GM18858 (cell line): ENCODE data around the gene SYTL1.
A peak's percentile ranks its signal among the peaks of the same experiment; 100 is the strongest.

Source experiments
- ATAC-seq: cut with Tn5 transposase; IDR thresholded peaks from one replicate; pipeline ENCODE4 v1.9.1; 2021; ENCODE audit not compliant: unreplicated experiment

Gene SYTL1, protein sequence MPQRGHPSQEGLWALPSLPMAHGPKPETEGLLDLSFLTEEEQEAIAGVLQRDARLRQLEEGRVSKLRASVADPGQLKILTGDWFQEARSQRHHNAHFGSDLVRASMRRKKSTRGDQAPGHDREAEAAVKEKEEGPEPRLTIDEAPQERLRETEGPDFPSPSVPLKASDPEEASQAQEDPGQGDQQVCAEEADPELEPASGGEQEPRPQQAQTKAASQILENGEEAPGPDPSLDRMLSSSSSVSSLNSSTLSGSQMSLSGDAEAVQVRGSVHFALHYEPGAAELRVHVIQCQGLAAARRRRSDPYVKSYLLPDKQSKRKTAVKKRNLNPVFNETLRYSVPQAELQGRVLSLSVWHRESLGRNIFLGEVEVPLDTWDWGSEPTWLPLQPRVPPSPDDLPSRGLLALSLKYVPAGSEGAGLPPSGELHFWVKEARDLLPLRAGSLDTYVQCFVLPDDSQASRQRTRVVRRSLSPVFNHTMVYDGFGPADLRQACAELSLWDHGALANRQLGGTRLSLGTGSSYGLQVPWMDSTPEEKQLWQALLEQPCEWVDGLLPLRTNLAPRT

DNA sequence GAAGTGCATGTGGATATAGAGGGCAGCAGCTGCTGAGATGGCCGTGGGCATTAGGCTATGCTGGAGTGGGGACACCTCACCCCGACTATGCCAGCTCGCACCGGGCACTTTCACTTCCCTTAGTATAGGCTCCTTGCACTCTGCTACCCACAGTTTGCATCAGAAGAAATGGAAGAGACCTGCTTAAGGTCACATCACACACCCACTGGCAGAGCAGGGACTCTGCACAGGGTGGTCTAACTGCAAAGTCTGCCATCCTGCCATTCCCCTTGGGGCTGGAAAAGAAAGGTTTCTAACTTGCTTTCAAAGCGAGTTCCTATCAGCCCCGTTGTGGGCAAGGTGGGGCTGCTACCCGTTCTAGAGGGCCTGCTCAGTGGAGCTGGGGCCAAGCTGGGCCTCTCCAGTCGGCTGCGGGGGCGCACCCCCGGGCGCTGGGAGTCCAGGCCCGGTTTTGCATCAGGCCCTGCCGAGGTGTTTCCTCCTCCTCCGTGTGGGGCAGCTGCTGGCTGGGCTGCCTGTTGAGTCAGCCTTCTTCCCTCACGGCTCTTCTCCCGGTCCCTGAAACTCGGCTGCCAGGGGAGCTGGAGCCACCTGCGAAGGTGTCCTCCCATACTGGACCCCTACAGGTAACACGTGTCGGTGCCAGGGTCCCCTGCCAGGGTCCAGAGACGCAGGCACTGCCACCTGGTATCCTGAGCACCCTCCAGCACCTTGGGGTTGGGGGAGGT, at the start of gene SYTL1:
Gene SYTL1 (plus strand): TSS at position 498 of the 728 bp plus-strand sequence. CDS start 3,313 bp downstream, outside the sequence.
- peak; percentile 48 for ATAC-seq

DNA sequence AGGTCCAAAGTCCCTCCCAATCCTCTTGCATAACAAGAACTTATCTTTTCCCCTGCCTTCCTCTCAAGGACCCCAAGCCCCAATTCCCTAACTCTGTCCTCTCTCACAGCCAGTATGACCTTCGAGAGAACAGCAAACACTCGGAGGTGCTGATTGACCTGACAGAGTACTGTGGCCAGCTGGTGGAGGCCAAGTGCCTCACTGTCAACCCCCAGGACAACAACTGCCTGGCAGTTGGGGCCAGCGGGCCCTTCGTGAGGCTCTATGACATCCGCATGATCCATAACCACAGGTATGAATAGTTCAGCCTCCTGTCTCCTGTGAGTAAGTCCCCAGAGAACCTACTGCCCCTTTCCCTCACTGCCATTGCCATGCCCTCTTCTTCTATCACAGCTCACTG, 49.7 kb upstream of the SYTL1 start:
- no peak for ATAC-seq

DNA sequence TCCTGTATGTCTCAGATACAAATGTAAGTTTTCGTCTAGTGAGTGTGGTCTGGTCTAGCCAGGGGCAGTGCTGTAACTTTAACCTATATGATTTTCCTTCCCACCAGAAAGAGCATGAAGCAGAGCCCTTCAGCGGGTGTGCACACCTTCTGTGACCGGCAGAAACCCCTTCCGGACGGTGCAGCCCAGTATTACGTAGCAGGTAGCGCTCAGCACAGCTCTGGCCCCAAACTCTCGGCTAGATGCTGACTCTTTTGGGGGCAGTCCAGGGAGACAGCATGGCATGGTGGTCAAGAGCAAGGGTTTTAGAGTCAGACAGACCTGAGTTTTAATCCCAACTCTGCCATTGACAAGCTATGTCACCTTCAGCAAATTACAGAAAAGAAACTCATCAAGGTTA, 47.9 kb upstream of the SYTL1 start:
- no peak for ATAC-seq

DNA sequence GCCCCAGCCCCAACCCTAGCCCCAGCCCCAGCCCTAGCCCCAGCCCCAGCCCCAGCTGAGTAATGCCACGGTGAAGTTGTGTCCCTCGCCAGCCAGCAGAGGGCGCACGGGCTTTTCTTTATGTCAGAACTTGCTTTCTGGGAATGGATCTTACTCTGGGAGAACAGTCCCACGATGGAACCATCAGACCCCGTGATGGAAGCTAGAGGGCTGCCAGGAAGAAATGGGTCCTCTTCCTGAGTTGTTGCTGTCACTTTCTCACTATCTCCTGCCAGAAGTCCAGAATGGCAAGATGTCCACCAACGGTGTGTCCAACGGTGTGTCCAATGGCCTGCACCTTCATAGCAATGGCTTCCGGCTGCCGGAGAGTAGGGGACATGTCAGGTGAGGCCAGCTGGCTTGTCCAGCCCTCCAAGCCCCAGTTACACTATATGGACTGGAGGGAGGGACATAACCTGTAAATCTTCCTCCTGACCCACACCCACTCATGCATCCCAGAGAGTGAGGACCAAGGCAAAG, 45.0 kb upstream of the SYTL1 start:
- no peak for ATAC-seq

DNA sequence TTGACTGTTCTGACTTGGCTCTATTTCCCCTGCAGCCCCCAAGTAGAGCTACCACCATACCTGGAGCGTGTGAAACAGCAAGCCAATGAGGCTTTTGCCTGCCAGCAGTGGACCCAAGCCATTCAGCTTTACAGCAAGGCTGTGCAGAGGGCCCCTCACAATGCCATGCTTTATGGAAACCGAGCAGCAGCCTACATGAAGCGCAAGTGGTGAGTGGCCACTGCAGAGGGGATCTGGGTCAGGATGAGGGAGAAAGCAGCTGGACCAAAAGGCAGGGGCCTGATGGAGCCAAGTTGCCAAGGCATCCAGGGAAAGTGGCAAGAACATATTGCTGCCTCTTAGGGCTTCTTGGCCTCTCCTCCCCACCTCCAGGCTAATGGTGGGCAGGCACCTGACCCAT, 43.9 kb upstream of the SYTL1 start:
- ATAC-seq, result no peak

DNA sequence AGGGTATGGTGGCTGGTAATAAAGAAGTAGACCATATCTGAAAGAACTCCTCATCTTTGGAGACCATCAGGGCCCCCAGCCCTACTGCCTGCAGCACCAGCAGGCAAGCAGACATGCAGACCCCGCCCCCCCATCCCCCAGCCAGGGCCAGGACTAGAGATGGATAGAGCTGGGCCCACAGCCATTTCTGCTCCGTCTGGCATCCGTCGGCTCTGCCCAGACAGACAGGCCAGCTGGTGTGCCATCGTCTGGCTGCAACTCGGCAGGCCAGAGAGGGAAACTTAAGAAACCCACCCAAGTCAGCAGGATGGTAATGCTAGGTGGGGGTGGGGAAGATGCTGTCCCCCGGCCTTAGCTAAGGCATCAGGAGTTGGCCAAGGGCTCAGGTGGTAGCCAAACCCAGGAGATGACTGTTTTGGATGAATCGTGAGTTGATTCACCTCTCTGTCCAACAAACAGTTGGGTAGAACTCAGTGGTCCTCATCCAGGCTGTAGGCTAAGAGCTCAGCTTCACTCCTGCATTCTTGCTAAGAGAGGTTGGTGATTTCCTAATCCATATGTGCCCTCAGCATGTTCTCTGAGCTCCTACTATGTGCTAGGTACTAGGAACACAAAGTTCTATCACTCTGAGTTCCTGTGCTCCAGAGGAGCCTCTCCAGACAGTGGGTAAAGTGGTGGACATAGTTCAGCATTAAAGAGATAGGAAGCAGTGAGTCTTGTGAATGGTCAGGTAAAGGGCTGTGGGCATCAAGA, 43.0 kb upstream of the SYTL1 start:
- ATAC-seq, result no peak

DNA sequence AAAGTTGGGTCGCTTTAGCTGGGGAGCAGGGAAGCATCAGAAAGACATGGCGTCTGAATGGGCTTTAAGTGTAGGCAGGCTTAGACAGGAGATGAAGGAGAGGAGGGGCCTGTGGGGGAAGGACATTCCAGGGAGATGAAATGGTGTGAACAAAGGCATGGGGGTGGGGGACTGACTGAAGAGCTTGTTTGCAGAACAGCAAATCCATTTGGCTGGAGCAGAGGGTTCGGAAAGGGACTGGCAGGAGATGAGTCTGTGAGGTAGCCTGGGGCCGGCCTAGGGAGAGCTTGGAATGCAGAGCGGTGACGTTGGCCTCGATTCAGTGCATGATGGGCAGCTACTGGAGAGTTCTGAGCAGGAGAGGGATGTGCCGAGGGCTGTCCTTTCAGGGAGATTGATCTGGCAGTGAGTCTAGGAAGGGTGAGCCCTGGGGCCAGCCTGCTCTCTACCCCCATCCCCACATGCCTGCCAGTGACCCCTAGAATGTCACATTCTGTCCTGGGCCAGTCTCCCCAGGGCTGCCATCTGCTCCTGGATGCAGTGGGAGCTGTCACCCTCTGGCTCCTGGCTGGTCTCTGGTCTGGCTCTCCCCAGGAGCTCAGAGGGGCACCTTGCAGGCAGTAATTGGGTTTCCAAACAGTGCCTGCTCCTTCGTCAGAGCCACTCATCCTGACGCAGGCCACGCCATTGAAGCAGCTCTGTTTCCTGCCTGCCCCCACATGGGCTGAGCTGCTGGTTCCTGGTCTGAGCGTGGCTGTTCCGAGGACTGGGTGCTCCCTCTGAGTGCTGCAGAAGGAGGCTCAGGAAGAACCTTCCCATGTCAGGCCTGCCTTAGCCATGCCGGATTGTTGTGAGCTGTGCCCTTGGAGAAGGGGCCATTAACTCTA, 42.2 kb upstream of the SYTL1 start:
- no peak for ATAC-seq

DNA sequence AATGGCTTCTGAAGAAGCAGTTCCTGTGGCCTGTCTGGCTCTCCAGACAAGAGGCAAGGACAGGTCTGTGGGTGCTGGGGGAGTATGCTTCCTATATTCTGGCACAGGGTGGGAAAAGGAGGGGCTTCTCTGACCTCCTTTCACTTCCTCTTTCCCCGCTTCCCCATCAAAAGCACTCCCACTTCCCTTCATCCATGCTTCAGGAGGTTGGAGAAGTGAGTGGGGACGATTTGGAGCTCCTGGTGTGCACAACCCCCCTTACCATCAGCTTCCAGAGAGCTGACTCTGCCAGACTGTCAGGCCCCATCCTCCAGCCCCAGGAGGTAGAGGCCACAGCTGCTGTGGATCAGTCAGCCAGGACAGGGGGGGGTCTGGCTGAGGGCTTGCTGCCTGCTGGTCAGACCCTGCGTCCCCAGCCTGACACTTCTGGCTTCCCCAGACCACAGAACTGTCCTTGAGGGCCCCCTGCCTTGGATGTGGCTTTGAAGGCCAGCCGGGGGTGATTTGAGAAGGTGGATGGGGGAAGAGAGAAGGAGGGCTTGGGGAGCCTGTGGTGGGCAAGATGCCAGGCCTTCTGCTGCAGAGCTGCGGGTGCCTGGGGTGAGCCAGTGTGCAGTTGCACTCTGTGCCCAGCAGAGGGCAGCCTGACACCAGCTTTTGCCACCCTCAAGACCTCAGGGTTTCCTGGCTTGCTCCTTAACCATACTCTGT, 41.3 kb upstream of the SYTL1 start:
- ATAC-seq, result no peak

DNA sequence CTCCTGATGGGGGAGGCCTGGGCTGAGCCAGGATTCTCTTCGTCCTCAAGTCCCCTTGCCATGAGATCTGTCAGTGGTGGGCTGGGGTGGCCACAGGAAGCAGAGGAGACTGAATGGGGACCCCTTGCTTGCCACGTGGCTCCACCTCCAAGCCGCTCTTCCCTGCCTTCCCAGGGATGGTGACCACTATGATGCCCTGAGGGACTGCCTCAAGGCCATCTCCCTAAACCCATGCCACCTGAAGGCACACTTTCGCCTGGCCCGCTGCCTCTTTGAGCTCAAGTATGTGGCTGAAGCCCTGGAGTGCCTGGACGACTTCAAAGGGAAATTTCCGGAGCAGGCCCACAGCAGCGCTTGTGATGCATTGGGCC, 40.8 kb upstream of the SYTL1 start:
- no peak for ATAC-seq

DNA sequence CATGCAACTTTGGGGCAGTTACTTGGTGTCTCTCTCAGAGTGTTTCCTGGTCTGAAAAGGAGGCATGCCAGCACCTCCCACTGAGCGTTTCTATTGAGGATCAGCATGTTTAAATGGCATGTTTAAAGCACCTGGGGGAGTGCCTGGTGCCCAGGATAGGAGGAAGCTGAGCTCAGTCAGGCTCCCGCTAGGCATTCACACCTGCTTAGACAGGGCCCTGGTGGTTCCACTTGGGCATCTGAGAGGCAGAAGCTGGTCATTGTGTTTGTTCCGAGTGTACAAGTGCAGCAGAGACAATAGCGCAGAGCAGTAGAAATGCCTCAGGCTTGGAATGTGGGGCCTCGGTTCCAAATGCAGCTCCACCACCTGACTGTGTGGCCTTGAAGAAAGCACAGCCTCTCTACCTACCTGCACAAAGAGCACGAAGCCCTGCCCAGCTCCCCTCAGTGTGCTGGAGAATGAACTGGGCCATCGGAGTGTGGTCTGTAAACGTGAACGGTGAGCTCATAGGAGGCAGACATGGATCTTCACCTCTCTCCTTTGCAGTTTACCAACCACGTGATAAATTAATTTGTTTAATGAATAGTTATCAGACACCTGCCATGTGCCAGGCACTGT, 40.1 kb upstream of the SYTL1 start:
- ATAC-seq, result no peak

DNA sequence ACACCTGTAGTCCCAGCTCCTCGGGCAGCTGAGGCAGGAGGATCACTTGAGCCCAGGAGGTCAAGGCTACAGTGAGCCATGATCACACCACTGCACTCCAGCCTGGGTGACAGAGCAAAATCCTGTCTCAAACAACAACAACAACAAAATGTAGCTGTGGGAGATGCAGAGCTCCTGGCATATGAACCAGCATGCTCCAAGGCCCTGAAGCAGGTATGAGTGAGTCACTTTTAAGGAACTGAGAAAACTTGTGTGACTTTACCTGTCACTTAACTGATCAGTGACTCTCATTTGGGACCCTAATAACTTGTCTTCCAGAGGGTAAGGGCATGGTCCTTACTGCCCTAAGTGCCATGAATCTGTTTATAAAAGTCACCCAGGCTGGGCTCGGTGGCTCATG, 39.2 kb upstream of the SYTL1 start:
- no peak for ATAC-seq

DNA sequence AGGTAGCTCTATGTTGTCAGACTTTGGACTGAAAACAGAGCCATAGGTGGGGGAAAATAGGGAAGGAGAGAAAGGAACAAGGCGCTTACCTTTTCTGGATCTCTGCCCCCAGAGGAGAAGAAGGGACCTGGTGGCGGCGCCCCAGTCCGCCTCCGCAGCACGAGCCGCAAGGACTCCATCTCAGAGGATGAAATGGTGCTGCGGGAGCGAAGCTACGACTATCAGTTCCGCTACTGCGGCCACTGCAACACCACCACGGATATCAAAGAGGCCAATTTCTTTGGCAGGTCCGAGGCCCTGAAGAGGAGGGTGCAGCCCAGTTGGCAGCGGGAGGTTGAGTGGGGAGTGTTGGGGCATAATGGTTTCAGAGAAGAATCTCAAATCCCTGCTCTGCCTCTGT, 38.3 kb upstream of the SYTL1 start:
- no peak for ATAC-seq

DNA sequence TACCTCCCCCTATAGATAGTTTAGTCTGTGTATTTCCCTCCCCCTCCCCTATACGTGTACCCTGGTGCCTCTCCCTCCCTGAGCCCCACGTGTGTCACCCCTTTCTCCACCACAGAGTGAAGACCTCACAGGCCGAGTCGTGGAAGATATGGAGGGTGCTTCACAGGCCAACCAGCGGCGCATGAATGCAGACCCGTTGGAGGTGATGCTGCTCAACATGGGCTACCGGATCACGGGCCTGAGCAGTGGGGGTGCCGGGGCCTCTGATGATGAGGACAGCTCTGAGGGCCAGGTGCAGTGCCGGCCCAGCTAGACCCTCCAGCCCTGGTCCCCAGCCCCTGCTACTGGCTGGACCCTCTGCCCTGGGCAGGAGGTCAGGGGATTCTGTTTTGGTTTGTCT, 35.8 kb upstream of the SYTL1 start:
- no peak for ATAC-seq

DNA sequence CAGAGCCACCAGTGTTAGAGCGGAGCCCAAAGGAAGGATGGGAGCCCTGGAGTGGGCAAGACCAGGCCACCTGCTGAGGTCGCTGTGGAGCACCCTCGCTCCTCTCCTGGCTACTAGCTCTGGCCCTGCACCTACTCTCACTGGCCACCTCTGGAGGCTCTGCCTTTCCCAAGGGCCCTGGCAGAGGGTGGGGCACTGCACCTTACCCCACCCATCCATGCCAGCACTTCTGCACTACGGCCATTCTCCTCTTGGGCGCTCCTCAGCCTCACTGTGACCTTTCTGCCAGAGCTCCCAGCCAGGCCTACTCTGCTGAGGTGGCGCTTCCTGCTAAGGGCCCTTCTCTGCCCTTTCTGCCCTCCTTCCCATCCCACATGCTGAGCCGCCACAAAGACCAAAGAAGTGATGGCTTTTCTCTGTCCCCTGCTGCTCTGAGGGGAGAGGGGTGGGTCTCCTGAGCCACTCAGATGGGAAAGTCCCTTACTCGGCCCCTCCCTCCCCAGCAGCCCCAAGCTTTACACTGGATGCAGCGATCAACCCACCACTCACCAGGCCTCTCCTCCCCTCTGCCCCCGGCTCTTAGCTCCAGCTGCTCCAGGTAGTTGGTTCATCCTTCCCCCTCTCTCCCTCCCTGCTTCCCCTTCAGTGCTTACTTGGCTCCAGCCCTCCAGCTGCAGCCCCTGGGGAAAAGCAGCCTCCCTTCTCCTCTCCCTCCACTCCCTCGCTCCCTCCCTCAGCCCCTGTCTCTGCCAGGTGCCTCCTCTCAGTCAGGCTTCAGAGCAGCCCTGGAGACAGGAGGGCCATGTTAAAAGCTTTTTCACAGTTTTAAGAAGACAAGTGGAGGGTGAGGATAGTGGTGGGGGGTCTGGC, 34.7 kb upstream of the SYTL1 start:
- ATAC-seq, result no peak

DNA sequence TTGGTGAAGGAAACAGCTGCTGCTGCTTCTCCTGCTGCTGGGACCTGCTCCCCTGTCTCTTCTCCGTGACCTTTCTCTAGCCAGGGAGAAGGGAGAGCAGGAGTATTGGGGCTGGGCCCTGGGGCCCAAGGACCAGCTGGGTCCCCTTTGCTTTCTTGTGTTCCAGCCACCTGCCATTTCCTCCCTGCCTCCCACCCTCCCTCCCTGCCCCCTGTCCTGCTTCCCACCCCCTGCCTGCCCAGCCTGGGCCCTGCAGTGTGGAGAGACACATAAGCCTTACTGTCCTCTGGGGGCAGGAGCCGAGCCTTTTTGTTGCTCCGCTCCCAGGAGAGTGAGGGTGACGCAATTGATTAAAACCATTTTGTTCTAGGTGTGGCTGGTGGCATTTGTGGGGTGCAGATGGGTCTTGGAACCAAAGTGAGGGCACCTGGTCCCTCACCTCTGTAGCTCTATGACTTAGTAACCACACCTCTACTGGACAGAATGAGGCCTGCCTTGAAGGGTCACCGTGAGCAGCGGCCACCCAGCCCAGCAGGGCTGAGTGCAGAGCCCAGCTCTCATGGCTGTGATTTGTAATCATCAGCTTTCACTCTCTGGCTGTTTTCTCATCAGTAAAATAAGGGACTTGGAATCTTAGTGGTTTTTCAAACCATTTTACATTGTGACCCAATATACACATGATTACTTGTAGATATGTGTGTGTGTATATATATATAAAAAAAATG, 33.8 kb upstream of the SYTL1 start:
- no peak for ATAC-seq

DNA sequence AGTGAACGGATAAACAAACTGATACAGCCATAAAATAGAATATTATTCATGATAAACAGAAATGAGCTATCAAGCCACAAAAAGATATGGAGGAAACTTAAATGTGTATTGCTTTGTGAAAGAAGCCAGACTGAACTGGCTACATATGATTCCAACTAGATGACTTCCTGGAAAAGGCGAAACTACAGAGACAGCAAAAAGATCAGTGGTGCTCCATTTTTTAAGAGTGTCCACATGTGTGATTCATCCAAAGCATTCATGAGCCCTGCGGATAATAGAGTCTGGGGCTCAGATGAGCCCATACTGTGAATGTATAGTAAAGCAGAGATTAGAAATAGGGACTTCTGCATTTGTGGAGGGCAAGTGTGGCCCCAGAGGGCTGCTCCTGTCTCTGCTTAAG, 27.7 kb upstream of the SYTL1 start:
- no peak for ATAC-seq

DNA sequence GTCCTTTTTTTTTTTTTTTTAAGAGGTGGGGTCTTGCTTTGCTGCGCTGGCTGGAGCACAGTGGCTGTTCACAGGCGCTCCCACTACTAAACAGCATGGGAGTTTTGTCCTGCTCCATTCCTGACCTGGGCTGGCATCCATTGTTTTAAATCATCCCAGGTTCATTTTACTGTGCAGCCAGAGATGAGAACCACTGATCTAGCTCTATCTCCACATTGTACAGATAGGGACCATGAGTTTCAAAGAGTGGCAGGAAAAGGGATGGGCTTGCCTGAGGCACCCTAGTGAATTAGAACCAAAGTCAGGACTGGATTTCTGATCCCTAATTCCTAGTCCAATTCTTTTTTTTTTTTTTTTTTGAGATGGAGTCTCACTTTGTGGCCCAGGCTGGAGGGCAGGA, 27.1 kb upstream of the SYTL1 start:
- ATAC-seq, result no peak

DNA sequence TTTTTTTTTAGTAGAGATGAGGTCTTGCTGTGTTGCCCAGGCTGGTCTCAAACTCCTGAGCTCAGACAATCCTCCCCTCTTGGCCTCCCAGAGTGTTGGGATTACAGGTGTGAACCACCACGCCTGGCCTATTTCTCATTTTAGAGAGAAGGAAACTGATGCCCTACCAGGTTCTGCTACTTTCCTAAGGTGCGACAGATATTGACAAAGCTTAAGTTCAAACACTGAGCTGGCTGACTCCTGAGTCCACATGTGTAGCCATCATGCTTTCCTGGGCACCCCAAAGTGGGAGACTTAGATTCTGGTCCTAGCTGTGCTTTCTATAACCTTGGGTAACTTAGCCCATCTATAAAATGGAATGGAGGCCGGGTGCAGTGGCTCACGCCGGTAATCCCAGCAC, 25.0 kb upstream of the SYTL1 start:
- no peak for ATAC-seq
